ENCODE data around the gene HERC4.
"Not testable (repeated sequence)": the region's sequence is repeated elsewhere in the genome, so short reads cannot be mapped to it uniquely, and the experiment has no call there.

Gene HERC4

GRCh38 chr10:68027429-68027828, 47.7 kb downstream of the HERC4 start:
- Histone ChIP-seq H3K4me3 (no peak overlapping the region), H3K27ac (no peak overlapping the region)
- no peak for DNase-seq (ENCODE audit: low spot score)
- TF ChIP-seq CTCF (IDR thresholded peaks at IDR 0.05) = no peak

GRCh38 chr10:68023292-68023691, 51.8 kb downstream of the HERC4 start:
- DNase-seq (ENCODE audit: low spot score) = no peak
- H3K27ac ChIP-seq = no peak overlapping the region
- TF ChIP-seq CTCF (IDR thresholded peaks at IDR 0.05) = no peak
- no peak overlapping the region for H3K4me3 ChIP-seq

- not testable (repeated sequence) for H3K4me3 ChIP-seq, H3K27ac ChIP-seq
These were observed 52.8 kb downstream of the HERC4 start for GRCh38 chr10:68022324-68022723.

GRCh38 chr10:68016519-68016918, 58.6 kb downstream of the HERC4 start:
- not testable (repeated sequence) for H3K4me3 ChIP-seq; H3K27ac ChIP-seq; DNase-seq (ENCODE audit: low spot score)

More at GRCh38 chr10:68022324-68022723, 52.8 kb downstream of the HERC4 start:
- DNase-seq (ENCODE audit: low spot score) = not testable (repeated sequence)

GRCh38 chr10:68010426-68010940, 64.6 kb downstream of the HERC4 start:
- H3K27ac ChIP-seq = no peak overlapping the region
- no peak overlapping the region for H3K4me3 ChIP-seq
- no peak for DNase-seq (ENCODE audit: low spot score)
- TF ChIP-seq CTCF (IDR thresholded peaks at IDR 0.05) = no peak

- Histone ChIP-seq H3K27ac (no peak overlapping the region), H3K4me3 (no peak overlapping the region)
- DNase-seq (ENCODE audit: low spot score) = no peak
- no peak for TF ChIP-seq CTCF (IDR thresholded peaks at IDR 0.05)
These were observed 67.7 kb downstream of the HERC4 start for GRCh38 chr10:68007356-68007755.

GRCh38 chr10:68001539-68001938, 73.5 kb downstream of the HERC4 start:
- no peak for DNase-seq (ENCODE audit: low spot score)
- no peak overlapping the region for H3K4me3 ChIP-seq
- TF ChIP-seq CTCF (IDR thresholded peaks at IDR 0.05) = no peak
- H3K27ac ChIP-seq = no peak overlapping the region

GRCh38 chr10:68001000-68001399, 74.1 kb downstream of the HERC4 start:
- TF ChIP-seq CTCF (IDR thresholded peaks at IDR 0.05) = no peak
- H3K27ac ChIP-seq = no peak overlapping the region
- DNase-seq (ENCODE audit: low spot score) = no peak

More at GRCh38 chr10:68001000-68001399, 74.1 kb downstream of the HERC4 start:
- H3K4me3 ChIP-seq = no peak overlapping the region

Measured in coronary artery (tissue), 2 donors.